Effector memory CD4-positive, alpha-beta T cell (primary cell): Measurements from ENCODE around the gene CABLES2.

Experiments
- DNase-seq, 3 donors: peaks; one replicate each; pipeline ENCODE4 v3.0.0-alpha.2; 2020
- H3K27ac ChIP-seq: 2 replicates; pipeline ENCODE4 v1.7.0; 2013; ENCODE audit warnings: mild to moderate bottlenecking, low read length, moderate library complexity; ENCODE audit not compliant: insufficient read depth, poor library complexity, severe bottlenecking
- H3K27me3 ChIP-seq: replicated peaks from 2 replicates; pipeline ENCODE4 v1.7.0; 2013; ENCODE audit warnings: mild to moderate bottlenecking, low read length; ENCODE audit not compliant: insufficient read depth, control insufficient read depth, poor library complexity, severe bottlenecking
- H3K36me3 ChIP-seq: 2 replicates; pipeline ENCODE4 v1.7.0; 2013; ENCODE audit warnings: mild to moderate bottlenecking, low read length, moderate library complexity; ENCODE audit not compliant: control insufficient read depth, insufficient read depth
- H3K4me1 ChIP-seq: 2 replicates; pipeline ENCODE4 v1.7.0; 2013; ENCODE audit warnings: low read length, mild to moderate bottlenecking; ENCODE audit not compliant: control insufficient read depth, insufficient read depth, poor library complexity, severe bottlenecking
- H3K4me3 ChIP-seq: 2 replicates; pipeline ENCODE4 v1.7.0; 2013; ENCODE audit warnings: low read length, low read depth, mild to moderate bottlenecking; ENCODE audit not compliant: insufficient read depth, poor library complexity, severe bottlenecking
- H3K9me3 ChIP-seq: 2 replicates; pipeline ENCODE4 v1.7.0; 2013; ENCODE audit warnings: mild to moderate bottlenecking, low read length, moderate library complexity; ENCODE audit not compliant: control insufficient read depth

CABLES2 gene

DNA sequence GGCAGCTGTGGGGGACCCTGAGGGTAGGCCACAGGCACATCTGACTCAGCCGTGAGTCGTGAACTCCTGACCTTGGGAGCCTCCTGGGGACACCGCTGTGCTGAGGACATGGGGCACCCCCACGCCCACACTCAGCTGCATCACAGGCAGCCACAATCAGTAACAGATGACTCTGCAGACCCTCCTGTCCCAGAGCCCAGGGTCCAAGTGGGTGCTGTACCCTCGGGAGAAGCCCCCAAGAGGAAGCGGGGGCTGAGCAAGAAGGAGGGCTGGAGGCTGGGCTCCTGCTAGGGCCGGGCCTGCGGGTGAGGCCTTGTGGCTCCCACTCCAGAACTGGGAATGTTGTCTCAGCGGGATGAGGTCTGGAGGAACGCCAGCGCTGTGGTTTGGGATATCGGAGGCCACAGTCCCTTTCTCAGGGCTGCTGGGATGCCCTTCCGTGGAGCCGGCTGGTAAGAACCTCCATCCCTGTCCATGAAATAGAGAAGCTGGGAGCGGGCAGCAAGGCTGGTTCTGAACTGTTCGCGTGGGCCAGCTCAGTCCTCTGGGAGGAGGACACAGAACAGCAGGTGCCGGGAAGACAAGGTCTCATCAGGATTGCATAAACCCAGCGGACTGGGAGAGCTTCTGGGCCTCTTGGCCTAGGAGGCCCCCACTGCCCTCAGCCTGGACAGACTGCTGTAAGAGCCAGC, 36.8 kb downstream of the CABLES2 start:
- DNase-seq = no peak
- Histone ChIP-seq H3K27me3 (peaks cover 40% of the 10 kb centered on the region), H3K36me3 (no peaks in the 10 kb centered on the region), H3K9me3 (no peaks in the 10 kb centered on the region), H3K4me3 (no peak overlapping the region), H3K27ac (no peak overlapping the region), H3K4me1 (peaks cover 16% of the 10 kb centered on the region)

DNA sequence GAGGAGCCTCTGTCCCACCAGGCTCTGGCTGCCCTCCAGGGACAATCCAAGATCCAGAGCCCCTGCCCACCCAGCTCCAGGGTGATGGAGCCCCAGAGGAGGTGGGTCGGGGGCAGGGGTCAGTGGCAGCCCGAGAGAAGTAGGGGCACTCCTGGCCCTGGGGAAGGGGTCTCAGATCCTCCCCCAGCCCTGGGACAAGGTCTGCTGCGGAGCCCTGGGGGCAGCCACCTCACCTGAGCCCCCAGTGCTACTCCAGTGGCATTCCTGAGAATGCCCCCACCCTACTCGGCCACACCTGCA, 37.3 kb downstream of the CABLES2 start:
- H3K27ac ChIP-seq = no peak overlapping the region
- no peak for DNase-seq
- no peaks in the 10 kb centered on the region for H3K36me3 ChIP-seq
- H3K4me1 ChIP-seq = peaks cover 16% of the 10 kb centered on the region
- peaks cover 43% of the 10 kb centered on the region for H3K27me3 ChIP-seq
- H3K9me3 ChIP-seq = no peaks in the 10 kb centered on the region
- H3K4me3 ChIP-seq = no peak overlapping the region

DNA sequence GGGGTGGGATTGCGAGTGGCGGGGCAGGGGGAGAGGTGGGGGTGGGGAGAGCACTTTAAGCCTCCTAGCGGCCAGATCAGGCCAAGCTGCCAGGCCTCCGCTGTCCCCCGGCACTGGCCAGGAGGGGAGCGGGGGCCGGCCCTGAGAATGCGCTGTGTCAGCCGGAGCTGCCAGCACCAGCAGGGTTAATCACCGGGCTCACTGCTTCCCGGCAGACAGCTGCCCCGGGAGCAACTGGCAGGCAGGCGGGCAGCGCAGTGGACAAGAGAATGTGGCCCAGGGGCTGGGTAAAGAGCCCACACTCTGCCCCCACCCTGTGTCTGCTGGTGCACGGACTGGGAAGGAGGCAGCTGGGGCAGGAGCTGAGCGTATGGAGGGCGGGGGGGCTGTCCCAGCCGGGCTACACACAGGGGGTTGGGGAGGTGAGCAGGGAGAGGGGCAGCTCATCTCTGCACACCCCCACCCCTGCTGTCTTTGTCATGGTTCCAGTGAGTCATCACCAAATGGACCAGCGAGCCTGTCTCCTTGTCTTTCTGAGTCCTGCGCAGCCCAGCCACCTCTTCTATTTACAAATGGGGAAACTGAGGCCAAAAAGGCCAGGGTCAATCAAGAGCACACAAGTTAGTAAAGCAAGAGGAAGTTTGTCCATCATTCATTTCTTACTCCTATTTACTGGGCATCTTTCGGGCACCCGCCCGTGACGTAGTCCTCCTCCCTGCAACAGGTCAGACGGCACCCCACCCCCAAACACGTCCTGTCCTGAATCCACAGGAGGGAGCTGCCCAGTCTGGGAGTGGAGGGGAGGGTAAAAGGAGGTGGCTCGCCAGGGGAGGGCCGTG, 37.9 kb downstream of the CABLES2 start:
- H3K27ac ChIP-seq = no peak overlapping the region
- H3K27me3 ChIP-seq = peaks cover 43% of the 10 kb centered on the region
- H3K4me3 ChIP-seq = no peak overlapping the region
- H3K4me1 ChIP-seq = peaks cover 16% of the 10 kb centered on the region
- H3K9me3 ChIP-seq = no peaks in the 10 kb centered on the region
- no peaks in the 10 kb centered on the region for H3K36me3 ChIP-seq
- DNase-seq = no peak

DNA sequence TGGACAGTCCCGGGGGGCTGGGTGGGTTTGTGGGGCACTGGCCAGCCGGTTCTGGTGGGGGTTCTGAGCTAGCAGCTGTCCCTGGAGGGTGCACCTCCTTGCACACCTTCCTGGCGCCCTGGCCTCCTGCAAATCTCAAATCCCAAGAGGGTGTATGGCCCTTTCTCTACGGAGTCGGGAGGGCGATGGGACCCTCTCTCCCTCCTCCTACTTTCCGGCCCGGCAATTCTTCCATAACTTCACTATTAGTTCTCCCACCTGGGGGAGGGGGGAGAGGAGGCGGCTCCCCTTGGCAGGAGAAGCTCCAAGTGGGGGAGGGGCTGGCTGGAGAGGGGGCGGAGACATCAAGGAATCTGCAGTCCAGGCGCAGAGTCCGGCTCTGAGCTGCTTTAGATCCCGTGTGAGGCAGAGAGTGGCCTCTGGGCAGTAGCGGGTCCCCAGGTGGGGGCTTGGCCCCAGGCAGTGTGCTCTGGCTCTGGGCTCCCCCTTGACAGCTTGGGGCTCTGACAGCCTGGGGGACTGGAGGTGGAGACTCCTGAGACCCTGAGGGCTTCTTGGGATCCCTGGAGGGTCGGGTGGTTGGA, 38.6 kb downstream of the CABLES2 start:
- no peak overlapping the region for H3K27ac ChIP-seq
- peaks cover 16% of the 10 kb centered on the region for H3K4me1 ChIP-seq
- no peak overlapping the region for H3K4me3 ChIP-seq

DNA sequence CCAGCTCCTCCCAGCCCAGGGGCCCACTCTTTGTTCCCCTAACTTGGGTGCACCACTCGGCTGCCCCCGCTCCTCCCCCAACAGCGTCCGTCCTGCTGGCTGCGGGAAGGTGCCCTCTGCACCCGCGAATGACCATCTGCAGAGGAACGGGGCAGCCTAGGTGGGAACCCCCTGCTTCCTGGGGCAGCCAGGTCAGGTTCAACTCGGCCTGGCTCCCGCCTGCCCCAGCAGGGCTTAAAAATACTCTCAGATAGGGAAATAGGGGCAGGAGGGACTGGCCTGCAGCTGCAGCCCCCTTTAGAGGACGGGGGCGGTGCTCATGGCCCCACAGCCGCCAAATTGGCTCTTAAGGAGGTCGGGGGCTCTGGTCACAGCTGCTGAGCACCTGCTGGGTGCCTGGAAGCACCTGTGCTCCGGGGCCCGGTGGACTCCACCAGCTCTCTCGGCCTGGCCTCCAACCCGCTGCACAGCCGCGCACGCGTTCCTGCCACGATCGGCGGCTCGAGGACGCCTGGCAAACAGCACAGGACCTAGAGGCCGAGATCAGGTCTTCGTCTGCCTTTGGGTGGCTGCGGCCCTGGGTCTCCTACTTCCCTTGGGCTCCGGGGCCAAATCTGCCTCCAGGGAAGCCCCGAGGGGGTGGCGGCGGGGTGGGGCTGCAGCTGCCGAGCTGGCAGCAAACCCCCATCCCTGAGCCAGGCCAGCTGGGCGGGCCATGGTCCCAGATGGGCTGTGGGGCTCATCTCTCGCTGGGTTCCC, 39.3 kb downstream of the CABLES2 start:
- Histone ChIP-seq H3K4me3 (peak overlapping the region; percentile 53), H3K27me3 (peaks cover 43% of the 10 kb centered on the region), H3K4me1 (peaks cover 16% of the 10 kb centered on the region), H3K27ac (no peak overlapping the region), H3K36me3 (no peaks in the 10 kb centered on the region), H3K9me3 (no peaks in the 10 kb centered on the region)
- no peak for DNase-seq

More for the DNA sequence above, 38.6 kb downstream of the CABLES2 start:
- DNase-seq = no peak
- Histone ChIP-seq H3K27me3 (peaks cover 43% of the 10 kb centered on the region), H3K9me3 (no peaks in the 10 kb centered on the region), H3K36me3 (no peaks in the 10 kb centered on the region)

DNA sequence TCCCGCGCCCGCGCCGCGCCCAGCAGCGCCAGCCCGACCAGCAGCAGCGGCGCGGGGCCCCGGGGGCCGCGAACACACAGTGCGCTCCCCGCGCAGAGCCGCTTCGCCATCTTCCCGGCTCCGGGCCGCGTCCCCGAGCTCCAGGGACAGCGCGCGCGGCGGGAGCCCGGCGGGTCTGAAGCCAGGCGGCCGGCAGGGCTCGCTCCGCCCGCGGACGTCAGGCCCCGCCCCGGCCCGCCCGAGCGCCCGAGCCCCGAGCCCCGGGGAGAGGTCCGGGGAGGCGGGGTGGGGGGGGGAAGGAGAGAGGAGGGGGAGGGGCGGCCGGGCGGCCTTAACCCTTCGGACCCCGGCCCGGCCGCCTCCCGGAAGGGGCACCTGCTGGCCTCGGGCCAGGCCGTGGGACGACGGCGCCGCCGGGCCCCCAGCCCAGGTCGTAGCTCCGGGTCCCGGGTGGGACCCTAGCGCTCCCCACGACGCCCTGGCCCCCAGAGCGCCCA, 39.9 kb downstream of the CABLES2 start, which contains the start of gene LAMA5:
Gene LAMA5 (minus strand): TSS at position 177 of the 497 bp plus-strand sequence. CDS start 67 bp downstream, at position 110.
- Histone ChIP-seq H3K4me3 (peak within 1 kb of the TSS; percentile 53), H3K36me3 (no peaks in the 10 kb centered on the region), H3K4me1 (peaks cover 16% of the 10 kb centered on the region), H3K27me3 (peaks cover 43% of the 10 kb centered on the region), H3K27ac (no peak within 1 kb of the TSS), H3K9me3 (no peaks in the 10 kb centered on the region)
- DNase-seq = no peak

DNA sequence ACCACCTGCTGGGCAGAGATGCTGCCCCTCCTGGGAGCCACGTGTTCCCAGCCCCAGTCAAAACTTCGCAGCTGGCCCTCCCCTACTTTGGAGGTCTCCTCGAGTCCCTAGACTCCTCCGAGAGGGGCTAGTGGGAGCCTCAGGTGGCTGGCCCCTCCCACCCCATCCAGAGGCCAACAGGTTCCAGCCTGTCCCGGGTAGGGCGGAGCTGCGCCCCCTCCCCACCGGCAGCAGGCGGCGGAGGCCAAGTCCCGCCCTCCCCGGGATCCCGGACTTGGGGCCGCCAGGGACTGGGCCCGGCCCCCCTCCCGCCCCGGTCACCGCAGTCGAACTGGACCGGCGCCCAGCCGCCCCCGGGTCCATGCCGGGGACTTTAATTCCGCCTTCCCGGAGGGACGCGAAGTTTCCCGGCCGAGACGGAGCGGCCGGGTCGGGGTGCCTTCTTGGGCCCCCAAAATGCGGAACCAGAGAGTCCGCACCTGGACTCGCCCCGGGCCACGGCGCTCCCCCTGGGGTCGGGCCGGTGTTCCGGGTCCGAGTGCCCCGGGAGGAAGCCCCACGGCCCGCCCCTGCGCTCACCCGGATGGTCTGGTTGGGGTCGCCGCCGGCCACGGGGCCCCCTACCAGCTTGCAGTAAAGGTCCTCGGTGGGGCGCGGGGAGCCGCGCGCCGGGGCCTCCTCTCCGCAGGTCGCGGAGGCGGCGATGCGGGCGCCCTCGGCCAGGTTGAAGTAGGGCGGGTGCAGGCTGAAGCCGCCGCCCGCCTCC, 40.5 kb downstream of the CABLES2 start:
- no peak overlapping the region for H3K27ac ChIP-seq
- H3K36me3 ChIP-seq = no peaks in the 10 kb centered on the region
- peaks cover 43% of the 10 kb centered on the region for H3K27me3 ChIP-seq
- peaks cover 16% of the 10 kb centered on the region for H3K4me1 ChIP-seq
- no peaks in the 10 kb centered on the region for H3K9me3 ChIP-seq
- no peak for DNase-seq
- H3K4me3 ChIP-seq = peak overlapping the region; percentile 53

DNA sequence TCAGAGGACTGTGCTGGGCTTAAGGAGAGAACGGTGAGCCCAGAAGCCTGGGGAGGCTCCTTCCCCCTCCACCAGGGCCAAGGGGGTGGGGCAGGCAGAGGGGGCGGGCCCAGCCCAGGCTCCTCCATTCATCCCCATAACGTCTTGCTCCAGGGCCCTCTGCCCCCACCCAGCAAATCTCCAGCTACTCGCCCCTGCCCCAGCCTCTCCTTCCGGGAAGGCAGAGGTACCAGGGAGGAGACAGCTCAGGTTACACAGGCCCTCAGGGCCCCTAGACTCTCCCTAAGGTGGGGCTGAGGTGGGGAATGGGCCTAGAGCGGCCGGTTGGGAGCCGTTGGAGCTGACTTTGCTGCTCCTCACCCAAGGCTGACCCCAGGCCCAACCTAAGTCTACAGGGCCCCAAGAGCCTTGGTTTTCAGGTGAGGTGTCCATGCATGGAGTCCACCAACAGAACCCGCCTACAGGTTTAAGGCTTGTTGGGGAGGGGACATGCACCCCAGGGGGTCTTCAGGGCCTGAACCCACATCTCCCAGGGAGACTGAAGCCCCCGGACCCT, 41.2 kb downstream of the CABLES2 start:
- Histone ChIP-seq H3K36me3 (no peaks in the 10 kb centered on the region), H3K27me3 (peaks cover 43% of the 10 kb centered on the region), H3K4me3 (no peak overlapping the region), H3K4me1 (peaks cover 16% of the 10 kb centered on the region), H3K9me3 (no peaks in the 10 kb centered on the region), H3K27ac (no peak overlapping the region)
- DNase-seq = no peak
